Adipocyte (in vitro differentiated cells): ENCODE results near the gene RFX1.
"Not testable (repeated sequence)": the region's sequence is repeated elsewhere in the genome, so short reads cannot be mapped to it uniquely, and the experiment has no call there.

Experiments used
- DNase-seq: peaks from one replicate; pipeline ENCODE4 v3.0.0-alpha.2; 2015; ENCODE audit warnings: low read depth
- H3K27me3 ChIP-seq: replicated peaks from 2 replicates; pipeline ENCODE4 v1.7.0; 2013; ENCODE audit warnings: mild to moderate bottlenecking, low read length, moderate library complexity; ENCODE audit not compliant: control insufficient read depth, insufficient read depth
- H3K36me3 ChIP-seq: 2 replicates; pipeline ENCODE4 v1.7.0; 2013; ENCODE audit warnings: low read length, mild to moderate bottlenecking, moderate library complexity; ENCODE audit not compliant: control insufficient read depth, insufficient read depth, severe bottlenecking
- H3K4me1 ChIP-seq: 2 replicates; pipeline ENCODE4 v1.7.0; 2013; ENCODE audit warnings: mild to moderate bottlenecking, low read length, moderate library complexity; ENCODE audit not compliant: control insufficient read depth, insufficient read depth
- H3K4me3 ChIP-seq: 2 replicates; pipeline ENCODE4 v1.7.0; 2013; ENCODE audit warnings: mild to moderate bottlenecking, low read length, moderate library complexity
- H3K9ac ChIP-seq: 2 replicates; pipeline ENCODE4 v1.7.0; 2013; ENCODE audit warnings: mild to moderate bottlenecking, low read length, moderate library complexity
- H3K9me3 ChIP-seq: 2 replicates; pipeline ENCODE4 v1.7.0; 2013; ENCODE audit warnings: mild to moderate bottlenecking, low read length, moderate library complexity; ENCODE audit not compliant: control insufficient read depth

RFX1 gene

GRCh38 chr19:13926715-13927114 lies 79.4 kb downstream of the RFX1 start:
- DNase-seq: no peak
- Histone ChIP-seq H3K9ac (no peak overlapping the region), H3K36me3 (peaks cover 36% of the 10 kb centered on the region)

GRCh38 chr19:13926010-13926409 lies 80.1 kb downstream of the RFX1 start:
- no peaks in the 10 kb centered on the region for H3K27me3 ChIP-seq
- H3K4me3 ChIP-seq: no peak overlapping the region
- no peaks in the 10 kb centered on the region for H3K9me3 ChIP-seq
- H3K9ac ChIP-seq: no peak overlapping the region
- H3K36me3 ChIP-seq: peaks cover 43% of the 10 kb centered on the region
- no peaks in the 10 kb centered on the region for H3K4me1 ChIP-seq
- DNase-seq: no peak

More at GRCh38 chr19:13926715-13927114, 79.4 kb downstream of the RFX1 start:
- H3K4me1 ChIP-seq: no peaks in the 10 kb centered on the region
- H3K27me3 ChIP-seq: no peaks in the 10 kb centered on the region
- no peak overlapping the region for H3K4me3 ChIP-seq
- no peaks in the 10 kb centered on the region for H3K9me3 ChIP-seq

- Histone ChIP-seq H3K9me3 (no peaks in the 10 kb centered on the region), H3K4me3 (no peak overlapping the region), H3K36me3 (peaks cover 51% of the 10 kb centered on the region), H3K9ac (no peak overlapping the region), H3K27me3 (no peaks in the 10 kb centered on the region), H3K4me1 (no peaks in the 10 kb centered on the region)
- no peak for DNase-seq
Observed at GRCh38 chr19:13923194-13923987, 82.7 kb downstream of the RFX1 start.

DNA sequence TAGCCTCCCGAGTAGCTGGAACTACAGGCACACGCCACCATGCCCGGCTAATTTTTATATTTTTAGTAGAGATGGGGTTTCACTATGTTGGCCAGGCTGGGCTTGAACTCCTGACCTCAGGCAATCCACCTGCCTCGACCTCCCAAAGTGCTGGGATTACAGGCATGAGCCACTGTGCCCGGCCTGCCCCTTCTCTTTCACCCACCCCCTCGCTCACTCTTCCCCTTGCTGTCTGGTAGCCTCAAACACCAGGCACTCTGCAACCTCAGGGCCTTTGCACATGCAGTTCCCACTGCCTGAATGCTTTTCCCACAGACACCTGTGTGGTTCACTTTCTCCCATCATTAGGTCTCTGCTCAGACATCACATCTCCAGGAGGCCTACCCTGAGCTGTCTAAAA lies 84.0 kb downstream of the RFX1 start:
- not testable (repeated sequence) for H3K4me1 ChIP-seq, H3K9me3 ChIP-seq, H3K27me3 ChIP-seq, H3K4me3 ChIP-seq, H3K9ac ChIP-seq, DNase-seq
- H3K36me3 ChIP-seq: peaks cover 49% of the 10 kb centered on the region

- peaks cover 41% of the 10 kb centered on the region for H3K36me3 ChIP-seq
- no peaks in the 10 kb centered on the region for H3K27me3 ChIP-seq
- H3K4me3 ChIP-seq: no peak overlapping the region
- no peak overlapping the region for H3K9ac ChIP-seq
- no peaks in the 10 kb centered on the region for H3K9me3 ChIP-seq
- DNase-seq: peak; percentile 51
- H3K4me1 ChIP-seq: no peaks in the 10 kb centered on the region
Observed at GRCh38 chr19:13920940-13921747, 85.0 kb downstream of the RFX1 start.

DNA sequence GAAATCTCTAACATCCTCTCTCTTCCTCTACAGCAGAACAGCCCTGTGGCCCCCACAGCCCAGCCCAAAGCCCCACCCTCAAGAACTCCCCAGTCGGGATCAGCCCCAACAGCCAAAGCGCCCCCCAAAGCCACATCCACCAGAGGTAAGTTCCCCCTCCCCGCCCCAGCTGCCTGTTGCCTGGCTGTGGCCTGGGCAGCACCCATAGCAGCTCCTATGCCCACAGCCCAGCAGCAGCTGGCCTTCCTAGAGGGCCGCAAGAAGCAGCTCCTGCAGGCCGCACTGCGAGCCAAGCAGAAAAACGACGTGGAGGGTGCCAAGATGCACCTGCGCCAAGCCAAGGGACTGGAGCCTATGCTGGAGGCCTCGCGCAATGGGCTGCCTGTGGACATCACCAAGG lies 85.6 kb downstream of the RFX1 start:
- Histone ChIP-seq H3K4me3 (no peak overlapping the region), H3K36me3 (peaks cover 45% of the 10 kb centered on the region), H3K9me3 (no peaks in the 10 kb centered on the region), H3K4me1 (no peaks in the 10 kb centered on the region), H3K9ac (no peak overlapping the region), H3K27me3 (no peaks in the 10 kb centered on the region)
- no peak for DNase-seq

- no peak for DNase-seq
- Histone ChIP-seq H3K27me3 (no peaks in the 10 kb centered on the region), H3K9me3 (no peaks in the 10 kb centered on the region), H3K9ac (no peak overlapping the region), H3K36me3 (peaks cover 45% of the 10 kb centered on the region), H3K4me1 (no peaks in the 10 kb centered on the region), H3K4me3 (no peak overlapping the region)
Observed at GRCh38 chr19:13918726-13919411, 87.3 kb downstream of the RFX1 start.

DNA sequence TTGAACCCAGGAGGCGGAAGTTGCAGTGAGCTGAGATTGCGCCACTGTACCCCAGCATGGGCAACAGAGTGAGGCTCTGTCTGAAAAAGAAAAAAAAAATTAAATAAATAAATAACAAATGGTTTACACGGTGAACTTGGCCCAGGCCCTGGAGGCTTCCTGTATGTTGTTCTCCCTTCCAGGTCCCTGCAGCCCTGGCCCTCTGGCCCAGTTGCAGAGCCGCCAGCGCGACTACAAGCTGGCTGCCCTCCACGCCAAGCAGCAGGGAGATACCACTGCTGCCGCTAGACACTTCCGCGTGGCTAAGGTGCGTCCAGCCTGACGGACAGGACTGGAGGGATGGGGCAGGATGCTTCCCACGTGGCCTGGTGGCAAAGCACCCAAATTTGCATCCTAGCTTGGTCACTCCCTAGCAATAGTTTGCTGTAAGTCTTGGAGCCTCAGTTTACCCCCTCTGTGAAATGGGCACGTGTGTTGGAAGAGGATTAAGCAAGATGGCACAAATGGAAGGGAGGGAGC lies 88.2 kb downstream of the RFX1 start:
- no peaks in the 10 kb centered on the region for H3K27me3 ChIP-seq
- DNase-seq: no peak
- H3K4me1 ChIP-seq: no peaks in the 10 kb centered on the region
- peaks cover 47% of the 10 kb centered on the region for H3K36me3 ChIP-seq
- H3K9ac ChIP-seq: no peak overlapping the region
- H3K9me3 ChIP-seq: no peaks in the 10 kb centered on the region
- H3K4me3 ChIP-seq: no peak overlapping the region

DNA sequence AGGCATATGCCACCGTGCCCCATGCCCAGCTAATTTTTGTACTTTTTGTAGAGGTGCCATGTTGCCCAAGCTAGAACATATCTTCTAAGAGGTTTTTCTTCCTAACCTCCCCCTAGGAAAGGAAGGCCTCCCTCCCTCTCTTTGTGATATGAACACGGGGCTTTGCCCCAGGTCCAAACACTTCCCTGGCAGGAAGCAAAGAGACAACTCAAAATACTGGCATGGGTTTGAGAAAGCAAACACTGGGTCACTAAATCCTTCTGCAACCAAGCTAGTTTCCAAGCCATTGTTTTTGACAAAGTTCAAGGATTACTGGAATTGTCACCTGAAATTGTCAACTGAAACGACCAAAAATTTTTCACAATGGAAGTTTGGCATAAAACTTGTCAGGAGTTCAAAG lies 91.3 kb downstream of the RFX1 start:
- H3K4me1 ChIP-seq: no peaks in the 10 kb centered on the region
- DNase-seq: no peak
- H3K36me3 ChIP-seq: peaks cover 33% of the 10 kb centered on the region
- no peaks in the 10 kb centered on the region for H3K27me3 ChIP-seq
- no peak overlapping the region for H3K4me3 ChIP-seq
- H3K9ac ChIP-seq: no peak overlapping the region
- no peaks in the 10 kb centered on the region for H3K9me3 ChIP-seq

DNA sequence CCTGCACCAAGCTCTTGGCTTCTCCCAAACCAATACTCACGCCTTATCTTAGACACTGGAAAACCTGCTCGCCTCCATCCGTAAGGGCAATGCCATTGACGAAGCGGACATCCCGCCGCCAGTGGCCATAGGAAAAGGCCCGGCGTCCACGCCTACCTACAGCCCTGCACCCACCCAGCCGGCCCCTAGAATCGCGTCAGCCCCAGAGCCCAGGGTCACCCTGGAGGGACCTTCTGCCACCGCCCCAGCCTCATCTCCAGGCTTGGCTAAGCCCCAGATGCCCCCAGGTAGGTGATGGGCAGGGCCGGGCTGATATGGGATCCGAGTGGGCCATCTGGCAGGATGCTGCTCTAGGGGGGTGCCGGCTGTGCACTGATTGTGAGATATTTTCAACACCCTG lies 92.8 kb downstream of the RFX1 start:
- DNase-seq: no peak
- H3K9ac ChIP-seq: no peak overlapping the region
- H3K27me3 ChIP-seq: no peaks in the 10 kb centered on the region
- H3K4me1 ChIP-seq: no peaks in the 10 kb centered on the region
- no peak overlapping the region for H3K4me3 ChIP-seq
- H3K9me3 ChIP-seq: no peaks in the 10 kb centered on the region
- peaks cover 33% of the 10 kb centered on the region for H3K36me3 ChIP-seq
